HepG2 (cell line): ENCODE data around the gene SEBOX. TPM values are rescaled to one million over a fixed set of nuclear protein-coding genes. Genes with fewer than 3 reads are reported as not detected.
A peak's percentile ranks its signal among the peaks of the same experiment; 100 is the strongest.

Experiments used
- ATF5 ChIP-seq: sonication (generic); formaldehyde crosslinking; IDR thresholded peaks from 2 replicates; pipeline ENCODE4 v1.4.0; 2020; ENCODE audit warnings: mild to moderate bottlenecking, low read depth, missing genetic modification reagents
- HMGXB4 ChIP-seq, 2 experiments: sonication (generic) in 1 of 2; formaldehyde crosslinking in 1 of 2; IDR thresholded peaks; 2 replicates each; pipeline versions ENCODE4 v1.4.0 to v1.6.1; 2018 to 2020; ENCODE audit warnings: missing genetic modification reagents in 2 of 2, borderline replicate concordance in 1 of 2, low read depth in 1 of 2, mild to moderate bottlenecking in 1 of 2, missing biosample characterization in 1 of 2
- HOXA3 ChIP-seq: sonication (generic); formaldehyde crosslinking; IDR thresholded peaks from 2 replicates; pipeline ENCODE4 v1.5.0; 2020; ENCODE audit warnings: missing genetic modification reagents
- KMT2A ChIP-seq: sonication (generic); formaldehyde crosslinking; IDR thresholded peaks from 2 replicates; pipeline ENCODE4 v1.4.0; 2020; ENCODE audit warnings: missing genetic modification reagents
- NR0B2 ChIP-seq: sonication (generic); formaldehyde crosslinking; IDR thresholded peaks from 2 replicates; pipeline ENCODE4 v1.4.0; 2020; ENCODE audit warnings: mild to moderate bottlenecking, missing genetic modification reagents
- PAXIP1 ChIP-seq: sonication (generic); formaldehyde crosslinking; conservative IDR thresholded peaks from 2 replicates; pipeline ENCODE4 v1.4.0; 2020; ENCODE audit warnings: mild to moderate bottlenecking, missing genetic modification reagents, moderate library complexity
- POGK ChIP-seq: sonication (generic); formaldehyde crosslinking; conservative IDR thresholded peaks from 2 replicates; pipeline ENCODE4 v1.8.0; 2022; ENCODE audit warnings: mild to moderate bottlenecking, moderate library complexity, missing genetic modification reagents
- SKIL ChIP-seq: sonication (generic); formaldehyde crosslinking; IDR thresholded peaks from 2 replicates; pipeline ENCODE4 v1.8.0; 2022; ENCODE audit warnings: missing genetic modification reagents, mild to moderate bottlenecking, moderate library complexity, borderline replicate concordance
- U2AF2 ChIP-seq: fragments of 200-400 bp; formaldehyde crosslinking; IDR thresholded peaks from 2 replicates; pipeline ENCODE4 v1.6.1; 2017; ENCODE audit warnings: low read depth, mild to moderate bottlenecking, low read length
- ZNF512B ChIP-seq: sonication (generic); formaldehyde crosslinking; IDR thresholded peaks from 2 replicates; pipeline ENCODE4 v1.5.1; 2020; ENCODE audit warnings: missing genetic modification reagents, mild to moderate bottlenecking, borderline replicate concordance
- ZNF747 ChIP-seq: sonication (generic); formaldehyde crosslinking; IDR thresholded peaks from 2 replicates; pipeline ENCODE4 v1.8.1; 2023; ENCODE audit warnings: missing genetic modification reagents, mild to moderate bottlenecking, borderline replicate concordance
- ZSCAN22 ChIP-seq: sonication (generic); formaldehyde crosslinking; IDR thresholded peaks from 2 replicates; pipeline ENCODE4 v1.4.0; 2020; ENCODE audit warnings: mild to moderate bottlenecking, missing genetic modification reagents
- ZSCAN9 ChIP-seq: IDR thresholded peaks from 2 replicates; pipeline ENCODE4 v1.6.1; 2016; ENCODE audit warnings: borderline replicate concordance
- polyA plus RNA-seq, 8 experiments: library from polyadenylated mRNA; depleted of rRNA in 3 of 8; stranded (reverse) in 7 of 8; unstranded in 1 of 8; fragments of >200 nt; fragmentation: Illumina TruSeq in 4 of 8; extraction: Trizol in 4 of 8; gene quantifications; 2 replicates each; pipeline versions ENCODE4 v1.2.1 to v1.2.3, GENCODE V29; 2011 to 2016; ENCODE audit warnings: low read depth in 4 of 8, missing spikeins in 1 of 8, mixed read lengths in 1 of 8; ENCODE audit not compliant: insufficient read depth in 1 of 8
- total RNA-seq, 5 experiments: library from RNA; depleted of rRNA; stranded (reverse); fragments of >200 nt; fragmentation: Illumina TruSeq; extraction: Trizol; gene quantifications; 2 replicates each; pipeline ENCODE4 v1.2.3, GENCODE V29; 2016; ENCODE audit warnings: low read depth in 1 of 5

SEBOX gene
- total and polyA plus RNA-seq, 2 of the 13 experiments (the other 11 are each of a cell fraction or from before 2014, with no cell fraction given), result not detected

- TF ChIP-seq SKIL (CRISPR knock-in tag), result peak; percentile 35
- no peak for TF ChIP-seq NR0B2 (CRISPR knock-in tag)
- no peak for TF ChIP-seq ZSCAN22 (CRISPR knock-in tag)
- no peak for TF ChIP-seq ZNF512B
- 0 out of 2 replicates have a peak, but pooled peaks have one; percentile 9 for TF ChIP-seq POGK
- TF ChIP-seq ZSCAN9 (CRISPR knock-in tag), result no peak
- no peak; the same call in 1 of the 2 replicates for TF ChIP-seq KMT2A (CRISPR knock-in tag)
- TF ChIP-seq ATF5 (CRISPR knock-in tag), result no peak
- TF ChIP-seq U2AF2, result no peak
- TF ChIP-seq HMGXB4 (CRISPR knock-in tag; IDR thresholded peaks at IDR 0.05; ENCODE audit: borderline replicate concordance in 1 of 2, low read depth in 1 of 2), result no peak; a peak in 1 of 4 replicates
- peak; percentile 72; the same call in 1 of the 2 replicates for TF ChIP-seq ZNF747 (CRISPR knock-in tag)
- TF ChIP-seq PAXIP1, result peak; percentile 76
- no peak for TF ChIP-seq HOXA3 (CRISPR knock-in tag)
These were observed 40.0 kb upstream of the SEBOX start (continued) for GRCh38 chr17:28404812-28405570.
